HUES6 (cell line): ENCODE results near the gene PSD2.

Experiments used
- H3K27ac ChIP-seq: 2 replicates; pipeline ENCODE4 v1.7.0; 2013; ENCODE audit warnings: low read depth, mild to moderate bottlenecking, low read length, inconsistent platforms
- H3K27me3 ChIP-seq: 2 replicates; pipeline ENCODE4 v1.6.1; 2013; ENCODE audit warnings: low read length; ENCODE audit not compliant: control insufficient read depth, insufficient read depth
- H3K36me3 ChIP-seq: 2 replicates; pipeline ENCODE4 v1.6.1; 2013; ENCODE audit warnings: low read length; ENCODE audit not compliant: control insufficient read depth, insufficient read depth
- H3K4me1 ChIP-seq: 2 replicates; pipeline ENCODE4 v1.6.1; 2013; ENCODE audit warnings: low read length; ENCODE audit not compliant: control insufficient read depth, insufficient read depth
- H3K4me3 ChIP-seq: 2 replicates; pipeline ENCODE4 v1.5.1; 2013; ENCODE audit warnings: low read depth, low read length
- H3K9ac ChIP-seq: one replicate; pipeline ENCODE4 v1.6.1; 2013; ENCODE audit warnings: mild to moderate bottlenecking, low read length
- H3K9me3 ChIP-seq: 2 replicates; pipeline ENCODE4 v1.6.1; 2013; ENCODE audit warnings: low read depth, low read length; ENCODE audit not compliant: control insufficient read depth, insufficient read depth

PSD2 gene

GRCh38 chr5:139862313-139862712, 66.7 kb downstream of the PSD2 start:
- Histone ChIP-seq H3K9me3 (no peaks in the 10 kb centered on the region), H3K4me1 (0 out of 2 replicates have a peak, but pooled peaks cover 3% of the 10 kb centered on the region), H3K36me3 (no peaks in the 10 kb centered on the region), H3K9ac (no peak overlapping the region), H3K4me3 (no peak overlapping the region), H3K27ac (no peak overlapping the region), H3K27me3 (peaks cover 20% of the 10 kb centered on the region; the same call in 1 of the 2 replicates)

DNA sequence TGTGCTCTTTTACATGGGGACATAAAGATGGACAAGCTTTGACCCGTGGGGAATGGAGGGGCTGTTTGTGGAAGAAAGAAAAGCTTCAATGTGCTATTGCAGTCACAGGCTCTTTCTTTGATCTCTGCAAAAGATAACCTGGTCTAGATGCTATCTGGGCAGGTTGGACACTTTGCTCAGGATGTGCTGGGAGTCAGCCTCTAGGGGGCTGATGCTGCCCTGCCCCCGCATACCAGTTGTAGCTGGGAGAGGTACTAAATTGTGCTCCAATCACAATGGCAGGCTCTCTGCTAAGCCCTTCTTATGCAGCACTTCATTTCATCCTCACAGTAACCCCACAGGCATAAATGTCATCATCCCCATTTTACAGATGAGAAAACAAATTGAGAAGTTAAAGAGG, 67.2 kb downstream of the PSD2 start:
- Histone ChIP-seq H3K36me3 (no peaks in the 10 kb centered on the region), H3K4me3 (no peak overlapping the region), H3K27ac (no peak overlapping the region), H3K4me1 (0 out of 2 replicates have a peak, but pooled peaks cover 3% of the 10 kb centered on the region), H3K27me3 (peaks cover 16% of the 10 kb centered on the region; the same call in 1 of the 2 replicates), H3K9me3 (no peaks in the 10 kb centered on the region), H3K9ac (no peak overlapping the region)

DNA sequence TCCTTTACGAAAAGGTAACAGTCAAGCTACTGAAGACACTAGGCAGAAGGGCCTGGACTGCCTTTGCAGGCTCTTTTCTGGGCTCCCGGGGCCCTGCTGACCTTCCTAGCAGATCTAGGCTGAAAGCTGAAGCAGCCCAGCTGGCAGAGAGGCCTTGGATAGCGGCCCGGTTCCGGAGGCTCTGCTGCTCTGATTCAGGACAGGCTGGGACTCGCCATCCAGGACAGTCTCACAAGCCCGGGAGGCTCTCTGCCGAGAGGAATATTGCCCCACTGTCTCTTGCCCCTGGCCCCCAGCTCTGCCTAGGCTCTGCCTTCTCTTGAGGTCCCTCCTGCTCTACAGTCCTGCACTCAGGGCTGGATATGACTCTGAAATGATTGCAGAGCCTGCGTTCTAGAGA, 67.8 kb downstream of the PSD2 start:
- Histone ChIP-seq H3K27ac (no peak overlapping the region), H3K9me3 (no peaks in the 10 kb centered on the region), H3K27me3 (peaks cover 12% of the 10 kb centered on the region; the same call in 1 of the 2 replicates), H3K4me1 (0 out of 2 replicates have a peak, but pooled peaks cover 3% of the 10 kb centered on the region), H3K36me3 (no peaks in the 10 kb centered on the region), H3K4me3 (no peak overlapping the region), H3K9ac (no peak overlapping the region)

- Histone ChIP-seq H3K4me3 (no peak overlapping the region), H3K4me1 (0 out of 2 replicates have a peak, but pooled peaks cover 3% of the 10 kb centered on the region), H3K9me3 (no peaks in the 10 kb centered on the region), H3K27ac (no peak overlapping the region), H3K9ac (no peak overlapping the region), H3K36me3 (no peaks in the 10 kb centered on the region), H3K27me3 (peaks cover 7% of the 10 kb centered on the region; the same call in 1 of the 2 replicates)
These were observed 68.4 kb downstream of the PSD2 start for GRCh38 chr5:139863855-139864558.

- Histone ChIP-seq H3K9ac (no peak overlapping the region), H3K27ac (no peak overlapping the region), H3K4me1 (0 out of 2 replicates have a peak, but pooled peaks cover 3% of the 10 kb centered on the region), H3K9me3 (no peaks in the 10 kb centered on the region), H3K27me3 (peaks cover 4% of the 10 kb centered on the region; the same call in 1 of the 2 replicates), H3K4me3 (no peak overlapping the region), H3K36me3 (no peaks in the 10 kb centered on the region)
These were observed 69.3 kb downstream of the PSD2 start for GRCh38 chr5:139864716-139865483.

- no peaks in the 10 kb centered on the region for H3K9me3 ChIP-seq
- H3K27me3 ChIP-seq, result no peaks in the 10 kb centered on the region; the same call in 1 of the 2 replicates
- H3K36me3 ChIP-seq, result no peaks in the 10 kb centered on the region
- no peak overlapping the region for H3K9ac ChIP-seq
- 0 out of 2 replicates have a peak, but pooled peaks cover 3% of the 10 kb centered on the region for H3K4me1 ChIP-seq
- no peak overlapping the region for H3K4me3 ChIP-seq
- H3K27ac ChIP-seq, result no peak overlapping the region
These were observed 71.5 kb downstream of the PSD2 start for GRCh38 chr5:139867109-139867508.

DNA sequence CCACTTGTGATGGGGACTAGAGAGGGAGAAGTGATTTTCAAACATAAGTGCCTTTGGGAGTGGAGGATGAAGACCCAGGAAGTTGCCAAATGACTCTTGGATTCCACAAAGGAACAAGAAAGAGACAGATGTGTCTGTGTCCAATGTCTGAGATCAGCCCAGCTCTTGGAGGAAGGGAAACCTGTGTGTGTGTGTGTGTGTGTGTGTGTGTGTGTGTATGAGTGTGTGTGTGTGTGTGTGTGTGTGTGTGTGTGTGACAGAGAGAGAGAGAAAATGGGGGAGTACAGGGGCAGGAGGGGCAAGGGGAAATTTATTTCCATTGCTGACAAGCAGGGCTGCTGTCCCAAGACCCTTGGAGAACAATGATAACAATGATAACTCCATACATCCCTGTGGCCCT, 72.0 kb downstream of the PSD2 start:
- no peak overlapping the region for H3K4me3 ChIP-seq
- H3K9me3 ChIP-seq, result no peaks in the 10 kb centered on the region
- no peaks in the 10 kb centered on the region; the same call in 1 of the 2 replicates for H3K27me3 ChIP-seq
- no peaks in the 10 kb centered on the region for H3K36me3 ChIP-seq
- H3K27ac ChIP-seq, result no peak overlapping the region
- H3K4me1 ChIP-seq, result peaks cover 4% of the 10 kb centered on the region; the same call in 1 of the 2 replicates
- H3K9ac ChIP-seq, result no peak overlapping the region

GRCh38 chr5:139869042-139869790, 73.6 kb downstream of the PSD2 start:
- Histone ChIP-seq H3K27ac (no peak overlapping the region), H3K9ac (no peak overlapping the region), H3K27me3 (peaks cover under 1% of the 10 kb centered on the region; the same call in 1 of the 2 replicates), H3K4me1 (peaks cover 12% of the 10 kb centered on the region), H3K36me3 (no peaks in the 10 kb centered on the region), H3K9me3 (no peaks in the 10 kb centered on the region), H3K4me3 (no peak overlapping the region)

DNA sequence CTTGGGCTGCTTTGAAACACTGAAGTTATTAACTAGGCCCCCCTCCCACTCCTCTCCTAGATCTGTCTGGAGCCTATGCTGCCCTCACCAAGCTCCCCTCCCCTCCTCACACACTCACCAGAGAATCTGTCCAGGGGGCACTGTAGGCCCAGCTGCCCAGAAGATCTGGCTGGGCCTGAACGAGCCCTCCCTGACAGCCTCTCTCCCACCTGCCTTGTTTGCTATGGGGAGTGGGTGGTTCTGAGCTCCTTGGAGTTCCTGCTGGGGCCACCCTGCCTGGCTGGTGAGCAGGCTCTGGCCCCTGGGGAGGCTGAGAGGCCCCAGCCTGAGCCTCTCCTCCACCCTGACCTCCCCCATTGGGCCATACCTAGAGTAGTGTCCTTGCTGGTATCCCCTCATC, 75.1 kb downstream of the PSD2 start:
- Histone ChIP-seq H3K9me3 (no peaks in the 10 kb centered on the region), H3K4me3 (no peak overlapping the region), H3K27me3 (peaks cover 3% of the 10 kb centered on the region; the same call in 1 of the 2 replicates), H3K36me3 (no peaks in the 10 kb centered on the region), H3K4me1 (peaks cover 12% of the 10 kb centered on the region), H3K9ac (no peak overlapping the region), H3K27ac (no peak overlapping the region)

- Histone ChIP-seq H3K4me1 (peaks cover 12% of the 10 kb centered on the region), H3K9ac (no peak overlapping the region), H3K27ac (no peak overlapping the region), H3K27me3 (peaks cover 3% of the 10 kb centered on the region; the same call in 1 of the 2 replicates), H3K4me3 (no peak overlapping the region), H3K9me3 (no peaks in the 10 kb centered on the region; the same call in 1 of the 2 replicates), H3K36me3 (no peaks in the 10 kb centered on the region)
These were observed 76.0 kb downstream of the PSD2 start for GRCh38 chr5:139871614-139872013.
